Ureter (tissue), 1 donor: ENCODE data around the gene CGB3. TPM values are rescaled to one million over a fixed set of nuclear protein-coding genes. Genes with fewer than 3 reads are reported as not detected.
"Not testable (repeated sequence)": the region's sequence is repeated elsewhere in the genome, so short reads cannot be mapped to it uniquely, and the experiment has no call there.

ENCODE experiments used
- DNase-seq: peaks from one replicate; pipeline ENCODE4 v3.0.0-alpha.2; 2020; ENCODE audit warnings: low spot score
- total RNA-seq: library from RNA; stranded (reverse); gene quantifications from one replicate; pipeline ENCODE4 v1.2.4, GENCODE V29; 2023
- donor health status: DM: yes; HTN: yes; CAD: no.

The CGB3 gene
- not detected for total RNA-seq

DNA sequence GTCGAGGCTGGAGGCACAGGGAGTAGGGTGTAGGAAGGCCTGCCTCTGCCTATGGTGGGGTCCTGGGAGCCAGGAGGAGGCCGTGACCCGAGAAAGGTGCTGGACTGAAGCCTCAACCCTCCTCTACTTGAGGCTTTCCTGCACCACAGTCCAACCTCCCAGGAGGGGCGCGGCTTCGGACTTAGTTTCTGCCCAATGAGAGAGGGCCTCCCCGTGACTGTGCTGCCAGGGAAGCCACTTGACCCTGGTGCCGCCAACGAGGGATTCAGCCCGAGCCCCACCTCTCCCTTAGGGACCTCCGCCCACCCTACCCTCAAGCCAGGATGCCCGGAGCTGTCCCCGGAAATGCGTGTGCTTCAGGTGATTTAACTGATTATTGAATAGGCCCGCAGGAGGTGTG, at the start of gene CGB3:
Gene CGB3 (minus strand): TSS at position 101 of the 400 bp plus-strand sequence. CDS start 362 bp downstream, outside the sequence.
- not testable (repeated sequence) for DNase-seq

DNA sequence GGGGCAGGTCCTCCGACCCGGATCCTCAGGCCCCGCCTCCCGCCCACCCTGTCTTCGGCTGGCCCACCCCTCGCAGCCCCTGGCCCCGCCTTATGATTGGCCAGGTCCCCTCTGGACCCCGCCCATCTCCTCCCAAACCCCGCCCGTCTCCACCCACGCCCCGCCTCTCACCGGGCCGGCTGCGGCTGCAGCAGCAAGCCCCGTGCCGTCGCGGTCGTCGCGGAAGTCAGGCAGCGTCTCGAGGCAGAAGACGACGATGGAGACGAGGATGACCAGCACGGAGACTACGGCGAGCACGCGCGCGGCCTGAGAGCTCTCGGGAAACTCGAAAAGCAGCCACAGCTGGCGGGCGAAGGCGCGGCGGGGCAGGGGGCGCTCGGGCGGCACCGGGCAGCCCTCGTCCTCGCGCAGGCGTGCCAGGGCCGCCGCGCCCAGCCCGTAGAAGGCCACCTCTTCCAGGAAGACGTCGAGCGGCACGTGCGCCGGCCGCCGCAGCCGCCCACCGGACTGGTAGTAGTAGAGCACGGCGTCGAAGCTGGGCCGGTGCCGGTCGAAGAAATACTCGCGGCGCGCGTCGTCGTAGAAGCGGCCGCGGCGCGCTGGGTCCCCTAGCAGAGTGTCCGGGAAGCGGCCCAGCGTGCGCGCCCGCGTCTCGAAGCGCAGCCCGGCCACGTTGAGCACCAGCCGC, 47.9 kb upstream of the CGB3 start:
- DNase-seq = no peak

GRCh38 chr19:49070416-49070815, 46.3 kb upstream of the CGB3 start:
- DNase-seq = no peak

GRCh38 chr19:49069026-49069425, 44.9 kb upstream of the CGB3 start:
- DNase-seq = no peak

- DNase-seq = no peak
These were observed 43.4 kb upstream of the CGB3 start for GRCh38 chr19:49067554-49067953.

GRCh38 chr19:49065905-49066512, 41.9 kb upstream of the CGB3 start:
- no peak for DNase-seq

- DNase-seq = no peak
These were observed 40.9 kb upstream of the CGB3 start, which contains the start of gene NTF4 for GRCh38 chr19:49064768-49065611. Gene NTF4, minus strand, starts transcription at chr19:49064818. Its CDS starts 2,821 bp downstream, at chr19:49061997.

- peak; percentile 79 for DNase-seq
These were observed 40.0 kb upstream of the CGB3 start for GRCh38 chr19:49064029-49064629.

DNA sequence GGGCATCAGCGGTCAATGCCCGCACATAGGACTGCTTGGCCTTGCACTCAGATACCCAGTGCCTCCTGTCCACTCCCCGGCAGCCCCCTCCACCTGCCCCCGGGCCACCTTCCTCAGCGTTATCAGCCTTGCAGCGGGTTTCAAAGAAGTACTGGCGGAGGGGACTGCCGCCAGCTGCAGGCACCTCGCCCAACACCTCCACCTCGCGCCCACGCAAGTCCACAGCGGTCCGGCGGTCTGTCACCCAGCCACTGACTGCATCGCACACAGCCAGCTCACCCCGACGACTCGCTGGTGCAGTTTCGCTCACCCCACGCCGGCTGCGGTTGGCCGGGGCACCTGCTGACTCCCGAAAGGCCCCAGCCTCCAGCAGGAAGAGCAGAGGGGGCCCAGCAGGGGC, 37.3 kb upstream of the CGB3 start:
- no peak for DNase-seq

DNA sequence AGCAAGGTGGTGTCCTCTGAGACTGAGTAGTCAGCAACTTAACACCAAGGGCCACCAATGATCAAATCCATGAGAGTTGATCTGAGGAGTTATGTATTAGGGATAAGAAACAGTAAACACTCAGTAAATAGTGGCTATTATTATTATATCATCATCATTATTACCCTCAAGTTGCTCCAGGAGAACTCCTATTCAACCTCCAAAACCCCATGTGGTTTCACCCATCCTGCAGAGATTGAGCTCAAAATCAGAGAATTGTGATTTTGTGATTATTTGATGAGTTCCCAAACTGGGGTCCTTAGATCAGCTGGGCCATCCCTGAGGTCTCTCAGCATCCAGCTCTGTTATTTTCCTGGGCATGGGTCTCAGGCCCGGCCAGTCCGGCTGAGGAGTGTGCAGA, 36.9 kb upstream of the CGB3 start:
- no peak for DNase-seq

- no peak for DNase-seq
These were observed 34.9 kb upstream of the CGB3 start for GRCh38 chr19:49059053-49059452.

- DNase-seq = no peak
These were observed 34.4 kb upstream of the CGB3 start for GRCh38 chr19:49058562-49058961.

- DNase-seq = peak; percentile 82
These were observed 33.6 kb upstream of the CGB3 start, which contains the start of gene CGB7 for GRCh38 chr19:49057636-49058234. Gene CGB7, minus strand, starts transcription at chr19:49057749. Its CDS starts 2,374 bp downstream, at chr19:49055375.

DNA sequence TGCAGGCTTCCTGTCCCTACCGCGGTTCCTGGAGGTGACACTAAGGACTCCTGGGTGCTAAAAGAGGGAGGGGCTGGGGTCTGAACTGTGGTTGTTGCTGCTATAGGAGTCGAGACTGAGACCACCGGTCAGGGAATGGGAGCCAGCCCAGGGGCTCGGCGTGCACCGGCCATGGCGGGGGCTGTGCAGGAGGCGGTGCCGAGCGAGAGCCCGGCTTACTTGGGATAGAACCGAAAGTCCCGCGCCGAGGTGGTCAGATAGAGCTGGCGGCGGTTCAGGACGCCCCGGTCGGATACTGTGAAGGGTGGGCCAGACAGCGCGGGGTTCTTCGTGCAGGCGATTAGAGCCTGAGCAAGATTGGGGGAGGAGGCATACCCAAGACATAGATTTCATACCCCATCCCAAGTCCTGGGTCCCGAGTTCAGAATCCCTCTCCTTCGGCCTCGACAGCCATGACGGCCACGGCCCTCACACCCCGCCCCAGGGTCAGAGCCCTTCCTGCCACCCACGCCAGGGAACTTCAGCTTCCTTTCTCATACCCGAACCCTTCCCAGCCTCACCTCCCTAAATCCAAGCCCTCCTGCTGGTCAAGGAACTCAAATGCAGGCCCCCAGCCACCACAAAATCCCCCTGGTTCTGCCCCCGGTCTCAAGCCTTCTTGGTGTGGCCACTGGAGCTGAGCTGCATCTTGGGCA, 32.9 kb upstream of the CGB3 start:
- not testable (repeated sequence) for DNase-seq

DNA sequence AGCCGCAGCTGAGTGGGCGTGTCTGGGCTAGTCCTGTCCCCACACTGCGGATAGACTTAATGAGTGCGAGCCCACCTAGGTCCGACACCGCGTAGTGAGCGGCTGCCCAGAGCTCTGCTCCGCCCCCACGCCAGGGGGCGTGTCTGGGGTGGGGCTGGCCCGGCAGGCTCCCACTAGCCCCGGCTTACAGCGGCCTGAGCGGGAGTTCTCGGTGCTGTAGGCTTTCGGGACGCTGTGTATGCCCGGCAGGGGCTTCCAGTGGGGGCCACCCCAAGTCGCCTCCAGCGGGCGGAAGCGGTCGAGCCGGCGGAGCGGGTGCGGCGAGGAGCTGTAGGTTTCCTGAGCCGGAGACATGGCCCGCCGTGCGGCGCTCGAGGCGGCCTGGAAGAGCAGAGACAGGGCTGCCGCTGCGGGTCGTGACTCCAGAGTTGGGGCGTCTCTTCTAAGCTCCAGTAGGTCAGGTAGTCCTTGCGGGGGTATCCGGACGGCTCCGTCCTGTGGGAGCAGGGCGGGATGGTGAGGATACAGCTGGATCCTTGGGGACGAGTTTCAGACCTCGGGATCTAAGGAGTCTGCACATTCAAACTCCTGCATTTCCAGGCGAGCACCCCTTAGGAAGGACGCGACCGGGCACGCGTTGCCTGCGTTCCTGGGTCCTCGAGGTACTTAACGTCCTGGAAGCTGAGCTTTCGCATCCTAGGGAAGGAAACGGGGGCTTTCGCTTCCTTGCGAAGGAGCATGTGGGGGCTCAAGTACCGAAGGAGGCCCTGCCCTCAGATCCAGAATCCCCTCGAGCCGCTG, 32.2 kb upstream of the CGB3 start:
- peak; percentile 61 for DNase-seq

- not testable (repeated sequence) for DNase-seq
These were observed 26.4 kb upstream of the CGB3 start for GRCh38 chr19:49050376-49051033.

DNA sequence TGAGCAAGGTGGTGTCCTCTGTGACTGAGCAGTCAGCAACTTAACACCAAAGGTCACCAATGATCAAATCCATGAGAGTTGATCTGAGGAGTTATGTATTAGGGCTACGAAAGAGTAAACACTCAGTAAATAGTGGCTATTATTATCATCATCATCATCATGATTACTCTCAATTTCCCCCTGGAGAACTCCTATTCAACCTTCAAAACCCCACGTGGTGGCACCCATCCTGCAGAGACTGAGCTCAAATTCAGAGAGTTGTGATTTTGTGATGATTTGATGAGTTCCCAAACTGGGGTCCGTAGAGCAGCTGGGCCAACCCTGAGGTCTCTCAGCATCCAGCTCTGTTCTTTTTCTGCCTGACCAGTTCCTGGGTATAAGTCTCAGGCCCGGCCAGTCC, 25.7 kb upstream of the CGB3 start:
- not testable (repeated sequence) for DNase-seq

DNA sequence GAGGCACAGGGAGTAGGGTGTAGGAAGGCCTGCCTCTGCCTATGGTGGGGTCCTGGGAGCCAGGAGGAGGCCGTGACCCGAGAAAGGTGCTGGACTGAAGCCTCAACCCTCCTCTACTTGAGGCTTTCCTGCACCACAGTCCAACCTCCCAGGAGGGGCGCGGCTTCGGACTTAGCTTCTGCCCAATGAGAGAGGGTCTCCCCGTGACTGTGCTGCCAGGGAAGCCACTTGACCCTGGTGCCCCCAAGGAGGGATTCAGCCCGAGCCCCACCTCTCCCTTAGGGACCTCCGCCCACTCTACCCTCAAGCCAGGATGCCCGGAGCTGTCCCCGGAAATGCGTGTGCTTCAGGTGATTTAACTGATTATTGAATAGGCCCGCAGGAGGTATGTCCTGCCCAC, 24.9 kb upstream of the CGB3 start, which contains the start of gene CGB8:
Gene CGB8 (minus strand): TSS at position 101 of the 400 bp plus-strand sequence. CDS start 372 bp downstream, outside the sequence.
- DNase-seq = not testable (repeated sequence)

DNA sequence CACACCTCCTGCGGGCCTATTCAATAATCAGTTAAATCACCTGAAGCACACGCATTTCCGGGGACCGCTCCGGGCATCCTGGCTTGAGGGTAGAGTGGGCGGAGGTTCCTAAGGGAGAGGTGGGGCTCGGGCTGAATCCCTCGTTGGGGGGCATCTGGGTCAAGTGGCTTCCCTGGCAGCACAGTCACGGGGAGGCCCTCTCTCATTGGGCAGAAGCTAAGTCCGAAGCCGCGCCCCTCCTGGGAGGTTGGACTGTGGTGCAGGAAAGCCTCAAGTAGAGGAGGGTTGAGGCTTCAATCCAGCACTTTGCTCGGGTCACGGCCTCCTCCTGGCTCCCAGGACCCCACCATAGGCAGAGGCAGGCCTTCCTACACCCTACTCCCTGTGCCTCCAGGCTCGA, 19.4 kb upstream of the CGB3 start, which contains the start of gene CGB5:
Gene CGB5 (plus strand): TSS at position 301 of the 400 bp plus-strand sequence. CDS start 362 bp downstream, outside the sequence.
- DNase-seq = not testable (repeated sequence)
